WERI-Rb-1 (cell line): ENCODE data around the gene ALG8.
"Not testable (repeated sequence)": the region's sequence is repeated elsewhere in the genome, so short reads cannot be mapped to it uniquely, and the experiment has no call there.

Experiments
- DNase-seq: peaks from one replicate; pipeline ENCODE4 v3.0.0-alpha.2; 2020
- H3K27ac ChIP-seq: fragments of 250-450 bp; sonication (Bioruptor Pico); 2 replicates; pipeline ENCODE4 v1.5.1; 2020; ENCODE audit warnings: mild to moderate bottlenecking, moderate library complexity
- H3K27me3 ChIP-seq: fragments of 250-450 bp; sonication (Bioruptor Pico); 2 replicates; pipeline ENCODE4 v1.5.1; 2021; ENCODE audit warnings: mild to moderate bottlenecking, low read depth, moderate library complexity; ENCODE audit not compliant: insufficient read depth, severe bottlenecking
- H3K36me3 ChIP-seq: fragments of 250-450 bp; sonication (Bioruptor Pico); 2 replicates; pipeline ENCODE4 v1.5.1; 2020; ENCODE audit warnings: mild to moderate bottlenecking, moderate library complexity
- H3K4me3 ChIP-seq: 2 replicates; pipeline ENCODE4 v1.5.1; 2011; ENCODE audit warnings: low read depth, mild to moderate bottlenecking, control low read depth, low read length
- H3K9me3 ChIP-seq: fragments of 250-450 bp; sonication (Bioruptor Pico); 2 replicates; pipeline ENCODE4 v1.5.1; 2021; ENCODE audit warnings: mild to moderate bottlenecking, moderate library complexity; ENCODE audit not compliant: severe bottlenecking
- TF ChIP-seq, protein P1 (sequence below): IDR thresholded peaks from 2 replicates; pipeline ENCODE4 v1.5.1; 2011; ENCODE audit warnings: low read depth, mild to moderate bottlenecking, control low read depth, inconsistent platforms, low read length

The ALG8 gene

DNA sequence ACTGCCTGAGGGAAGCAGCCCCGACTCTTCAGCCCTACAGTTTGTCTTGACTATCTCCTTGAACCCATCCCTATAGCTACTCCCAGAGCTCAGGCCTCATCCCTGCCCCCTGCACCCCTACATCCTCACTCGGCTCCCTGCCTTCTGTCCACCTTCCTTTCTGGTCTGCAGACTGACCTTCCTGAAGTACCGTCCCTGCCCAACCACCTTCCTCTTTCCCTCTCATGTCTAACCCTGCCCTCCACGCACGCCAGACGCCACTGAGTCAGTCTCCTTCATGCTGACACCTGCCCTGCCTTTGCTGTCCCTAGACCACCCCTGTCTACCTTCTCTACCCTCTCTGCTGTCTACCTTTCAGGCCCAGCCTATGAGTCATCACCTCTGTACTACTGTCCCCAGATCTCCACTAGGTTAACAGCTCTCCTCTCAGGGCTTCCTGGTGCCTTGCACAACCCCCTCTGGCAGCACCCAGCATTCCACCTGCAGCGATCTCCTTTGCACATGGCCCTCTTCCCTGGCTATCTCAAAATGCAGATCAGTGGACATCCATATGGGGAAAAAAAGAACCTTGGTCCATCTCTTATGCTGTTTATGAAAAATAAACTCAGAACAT is 40.1 kb upstream of the ALG8 start:
- Histone ChIP-seq H3K36me3 (no peaks in the 10 kb centered on the region), H3K27ac (no peak overlapping the region), H3K4me3 (no peak overlapping the region), H3K27me3 (no peaks in the 10 kb centered on the region), H3K9me3 (no peaks in the 10 kb centered on the region)
- no peak for DNase-seq
- TF ChIP-seq, protein P1, sequence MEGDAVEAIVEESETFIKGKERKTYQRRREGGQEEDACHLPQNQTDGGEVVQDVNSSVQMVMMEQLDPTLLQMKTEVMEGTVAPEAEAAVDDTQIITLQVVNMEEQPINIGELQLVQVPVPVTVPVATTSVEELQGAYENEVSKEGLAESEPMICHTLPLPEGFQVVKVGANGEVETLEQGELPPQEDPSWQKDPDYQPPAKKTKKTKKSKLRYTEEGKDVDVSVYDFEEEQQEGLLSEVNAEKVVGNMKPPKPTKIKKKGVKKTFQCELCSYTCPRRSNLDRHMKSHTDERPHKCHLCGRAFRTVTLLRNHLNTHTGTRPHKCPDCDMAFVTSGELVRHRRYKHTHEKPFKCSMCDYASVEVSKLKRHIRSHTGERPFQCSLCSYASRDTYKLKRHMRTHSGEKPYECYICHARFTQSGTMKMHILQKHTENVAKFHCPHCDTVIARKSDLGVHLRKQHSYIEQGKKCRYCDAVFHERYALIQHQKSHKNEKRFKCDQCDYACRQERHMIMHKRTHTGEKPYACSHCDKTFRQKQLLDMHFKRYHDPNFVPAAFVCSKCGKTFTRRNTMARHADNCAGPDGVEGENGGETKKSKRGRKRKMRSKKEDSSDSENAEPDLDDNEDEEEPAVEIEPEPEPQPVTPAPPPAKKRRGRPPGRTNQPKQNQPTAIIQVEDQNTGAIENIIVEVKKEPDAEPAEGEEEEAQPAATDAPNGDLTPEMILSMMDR = no peak

DNA sequence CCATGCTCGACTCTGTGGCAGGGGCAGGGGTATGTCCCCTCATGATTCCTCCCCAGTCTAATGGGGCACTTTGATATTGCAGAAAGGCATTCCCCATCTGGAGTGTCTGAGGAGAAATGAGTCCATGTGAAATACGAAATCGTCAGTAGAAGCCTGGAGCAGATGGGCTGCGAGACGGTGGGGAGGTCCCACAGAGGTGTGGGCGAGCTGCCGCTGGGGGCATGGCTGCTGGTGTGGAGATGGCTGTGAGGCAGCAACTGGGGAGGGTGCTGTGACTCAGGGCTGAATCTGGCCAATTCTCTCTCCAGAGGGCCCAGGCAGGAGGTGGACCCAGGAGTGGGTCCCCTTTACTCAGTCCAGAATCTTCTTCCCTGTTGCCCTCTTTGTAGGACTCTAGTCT is 37.8 kb upstream of the ALG8 start:
- no peaks in the 10 kb centered on the region for H3K27me3 ChIP-seq
- TF ChIP-seq, protein P1 = no peak
- no peak for DNase-seq
- no peak overlapping the region for H3K4me3 ChIP-seq
- no peaks in the 10 kb centered on the region for H3K9me3 ChIP-seq
- H3K27ac ChIP-seq = no peak overlapping the region
- no peaks in the 10 kb centered on the region; the same call in 1 of the 2 replicates for H3K36me3 ChIP-seq

DNA sequence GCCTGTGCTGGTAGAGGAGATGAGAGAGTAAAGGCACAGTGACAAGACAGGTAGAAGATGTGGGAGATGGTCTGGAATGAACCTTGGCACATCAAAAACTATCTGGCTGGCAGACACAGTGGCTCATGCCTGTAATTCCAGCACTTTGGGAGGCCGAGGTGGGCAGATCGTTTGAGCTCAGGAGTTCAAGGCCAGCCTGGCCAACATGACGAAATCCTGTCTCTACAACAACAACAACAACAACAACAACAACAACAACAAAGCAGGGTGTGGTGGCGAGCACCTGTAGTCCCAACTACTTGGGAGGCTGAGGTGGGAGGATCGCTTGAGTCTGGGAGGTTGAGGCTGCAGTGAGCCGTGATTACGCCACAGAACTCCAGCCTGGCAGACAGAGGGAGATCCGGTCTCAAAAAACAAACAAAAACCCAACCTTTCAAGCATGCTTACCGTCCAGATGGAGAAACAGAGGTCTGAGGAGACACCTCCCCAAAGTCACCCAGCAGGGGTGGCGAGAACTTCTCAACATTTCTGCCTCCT is 37.2 kb upstream of the ALG8 start:
- no peaks in the 10 kb centered on the region; the same call in 1 of the 2 replicates for H3K36me3 ChIP-seq
- TF ChIP-seq, protein P1 = no peak
- H3K27me3 ChIP-seq = no peaks in the 10 kb centered on the region
- H3K9me3 ChIP-seq = no peaks in the 10 kb centered on the region
- no peak overlapping the region for H3K4me3 ChIP-seq
- DNase-seq = no peak
- no peak overlapping the region for H3K27ac ChIP-seq

DNA sequence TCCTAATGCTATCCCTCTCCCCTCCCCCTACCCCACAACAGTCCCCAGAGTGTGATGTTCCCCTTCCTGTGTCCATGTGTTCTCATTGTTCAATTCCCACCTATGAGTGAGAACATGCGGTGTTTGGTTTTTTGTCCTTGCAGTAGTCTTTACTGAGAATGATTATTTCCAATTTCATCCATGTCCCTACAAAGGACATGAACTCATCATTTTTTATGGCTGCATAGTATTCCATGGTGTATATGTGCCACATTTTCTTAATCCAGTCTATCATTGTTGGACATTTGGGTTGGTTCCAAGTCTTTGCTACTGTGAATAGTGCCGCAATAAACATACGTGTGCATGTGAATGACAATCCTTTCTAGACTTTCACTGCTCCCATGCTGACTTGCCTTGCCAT is 36.4 kb upstream of the ALG8 start:
- not testable (repeated sequence) for H3K27ac ChIP-seq, H3K4me3 ChIP-seq, H3K36me3 ChIP-seq, H3K9me3 ChIP-seq, H3K27me3 ChIP-seq, DNase-seq

DNA sequence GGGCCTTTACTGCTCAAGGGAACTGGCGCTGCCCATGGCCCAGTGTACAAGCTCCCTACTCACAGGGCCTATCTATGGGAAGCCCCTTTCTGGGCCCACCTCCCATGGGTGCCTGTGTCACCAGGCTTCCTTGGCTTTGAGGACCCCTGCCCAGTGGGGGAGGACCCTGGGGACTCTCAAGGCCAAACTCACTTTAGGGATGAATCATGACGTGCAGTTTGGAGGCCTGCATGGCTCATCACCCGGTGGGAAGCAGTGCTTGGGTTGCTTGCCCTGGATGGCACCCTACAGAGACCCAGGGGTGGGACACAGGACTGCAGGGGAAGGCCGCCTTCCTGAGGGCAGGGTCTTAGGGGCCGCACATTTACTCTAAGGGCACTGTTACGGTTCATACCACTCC is 32.5 kb upstream of the ALG8 start:
- no peaks in the 10 kb centered on the region for H3K27me3 ChIP-seq
- peaks cover 3% of the 10 kb centered on the region for H3K9me3 ChIP-seq

DNA sequence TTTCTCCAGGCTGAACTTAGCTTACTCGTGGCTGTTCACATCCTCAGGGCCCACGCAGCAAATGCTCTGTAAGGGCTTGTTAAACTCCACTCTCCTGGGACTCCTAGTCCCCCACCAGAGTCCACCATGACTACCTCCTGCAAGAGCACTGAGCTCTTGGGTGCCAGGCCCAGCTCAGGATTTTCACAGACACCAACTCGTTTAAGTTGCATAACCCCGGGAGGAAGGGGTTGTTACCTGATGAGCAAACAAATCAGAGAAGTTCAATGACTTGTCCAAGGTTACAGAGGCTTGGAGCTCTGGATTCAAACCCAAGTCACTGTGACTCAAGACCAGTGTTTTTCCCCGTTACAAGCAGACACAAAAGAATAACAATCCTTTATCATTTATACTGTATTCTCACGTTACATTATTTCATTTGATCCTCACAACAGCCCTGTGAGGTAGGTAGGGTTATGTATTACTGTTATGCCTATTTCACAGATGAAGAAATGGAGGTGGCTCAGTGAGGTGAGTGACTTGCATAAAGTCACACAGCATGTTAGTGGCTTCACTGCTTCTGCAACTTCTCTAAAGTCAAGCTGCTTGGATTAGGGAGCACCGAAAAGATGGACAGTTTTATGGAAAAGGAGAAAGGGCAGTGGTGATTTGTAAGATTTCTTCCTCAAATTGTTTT is 31.6 kb upstream of the ALG8 start:
- Histone ChIP-seq H3K36me3 (no peaks in the 10 kb centered on the region; the same call in 1 of the 2 replicates), H3K4me3 (no peak overlapping the region), H3K9me3 (peaks cover 3% of the 10 kb centered on the region), H3K27ac (no peak overlapping the region), H3K27me3 (no peaks in the 10 kb centered on the region)
- DNase-seq = no peak
- TF ChIP-seq, protein P1 = no peak

More for the DNA sequence above, 32.5 kb upstream of the ALG8 start:
- Histone ChIP-seq H3K27ac (no peak overlapping the region), H3K4me3 (no peak overlapping the region), H3K36me3 (no peaks in the 10 kb centered on the region; the same call in 1 of the 2 replicates)
- TF ChIP-seq, protein P1 = no peak
- no peak for DNase-seq
